Psoas muscle (tissue), 8 donors: ENCODE results near the gene KRT35. TPM values are rescaled to one million over a fixed set of nuclear protein-coding genes. Genes with fewer than 3 reads are reported as not detected.

ENCODE experiments used
- ATAC-seq, 4 donors: fragments of 200-7000 bp; cut with Tn5 transposase; one replicate each; pipeline ENCODE4 v1.9.1; 2020; ENCODE audit warnings: moderate library complexity in 3 of 4, mild to moderate bottlenecking in 2 of 4
- DNase-seq, 2 donors: peaks; one replicate each; pipeline ENCODE4 v3.0.0-alpha.2; 2020
- H3K27ac ChIP-seq: fragments of 200-600 bp; one replicate; pipeline ENCODE4 v1.8.0; 2022
- H3K27me3 ChIP-seq, 3 donors: fragments of 200-600 bp in 1 of 3; one replicate each; pipeline versions ENCODE4 v1.6.1 to v1.8.0; 2013 to 2022; ENCODE audit warnings: low read length in 2 of 3, mild to moderate bottlenecking in 2 of 3, moderate library complexity in 1 of 3; ENCODE audit not compliant: insufficient read depth in 3 of 3
- H3K36me3 ChIP-seq, 2 donors: fragments of 200-600 bp in 1 of 2; one replicate each; pipeline versions ENCODE4 v1.6.1 to v1.8.0; 2013 to 2022; ENCODE audit warnings: low read depth in 1 of 2, mild to moderate bottlenecking in 1 of 2, moderate library complexity in 1 of 2; ENCODE audit not compliant: insufficient read depth in 1 of 2
- H3K4me1 ChIP-seq: fragments of 200-600 bp; one replicate; pipeline ENCODE4 v1.8.0; 2022
- H3K4me3 ChIP-seq: fragments of 200-600 bp; one replicate; pipeline ENCODE4 v1.8.0; 2022; ENCODE audit warnings: mild to moderate bottlenecking
- H3K9me3 ChIP-seq: fragments of 200-600 bp; one replicate; pipeline ENCODE4 v1.8.0; 2022
- CTCF ChIP-seq: fragments of 200-600 bp; IDR thresholded peaks from one replicate; pipeline ENCODE4 v1.8.0; 2022; ENCODE audit warnings: antibody characterized with exemption
- WGBS, 3 donors: extraction: QIAGEN DNeasy Blood & Tissue Kit; methylation state at CpG; one replicate each; pipeline versions ENCODE4 v1.1.6 to v1.1.7; 2013; 5-methylcytosine and 5-hydroxymethylcytosine counted together
- intact Hi-C, 2 donors: fragments of 100-400 bp; cut with DNase I; formaldehyde crosslinking; loops; one replicate each; pipeline versions ENCODE4 v1.11.0 to v1.14.2; 2022
- polyA plus RNA-seq, 3 donors: library from polyadenylated mRNA; stranded (reverse); fragments of 200-250 nt; gene quantifications; one replicate each; pipeline ENCODE4 v1.2.3, GENCODE V29; 2013
- total RNA-seq, 4 donors: library from RNA; stranded (reverse); fragmentation: NEBNext Ultra II Directional in 2 of 4; extraction: Animal tissue kit (Norgen Biotek cat#: 25700) in 2 of 4; gene quantifications; one replicate each; pipeline versions ENCODE4 v1.2.1 to v1.2.4, GENCODE V29; 2021 to 2023
- donor health status: healthy with polysubstance abuse.
- donor health status: DM: no; HTN: no; CAD: no; lungs with moderate emphysema.
- donor health status: Bipolar disorder and iron deficiency.
- donor health status: healthy.
- donor health status: DM: yes; HTN: yes; CAD: no.
- donor health status: DM: no; HTN: no; CAD: no.
- donor health status: DM: no; HTN: no; CAD: no.
- donor health status: DM: yes; HTN: yes; CAD: no.

Gene KRT35
- total and polyA plus RNA-seq, 7 donors = not detected

DNA sequence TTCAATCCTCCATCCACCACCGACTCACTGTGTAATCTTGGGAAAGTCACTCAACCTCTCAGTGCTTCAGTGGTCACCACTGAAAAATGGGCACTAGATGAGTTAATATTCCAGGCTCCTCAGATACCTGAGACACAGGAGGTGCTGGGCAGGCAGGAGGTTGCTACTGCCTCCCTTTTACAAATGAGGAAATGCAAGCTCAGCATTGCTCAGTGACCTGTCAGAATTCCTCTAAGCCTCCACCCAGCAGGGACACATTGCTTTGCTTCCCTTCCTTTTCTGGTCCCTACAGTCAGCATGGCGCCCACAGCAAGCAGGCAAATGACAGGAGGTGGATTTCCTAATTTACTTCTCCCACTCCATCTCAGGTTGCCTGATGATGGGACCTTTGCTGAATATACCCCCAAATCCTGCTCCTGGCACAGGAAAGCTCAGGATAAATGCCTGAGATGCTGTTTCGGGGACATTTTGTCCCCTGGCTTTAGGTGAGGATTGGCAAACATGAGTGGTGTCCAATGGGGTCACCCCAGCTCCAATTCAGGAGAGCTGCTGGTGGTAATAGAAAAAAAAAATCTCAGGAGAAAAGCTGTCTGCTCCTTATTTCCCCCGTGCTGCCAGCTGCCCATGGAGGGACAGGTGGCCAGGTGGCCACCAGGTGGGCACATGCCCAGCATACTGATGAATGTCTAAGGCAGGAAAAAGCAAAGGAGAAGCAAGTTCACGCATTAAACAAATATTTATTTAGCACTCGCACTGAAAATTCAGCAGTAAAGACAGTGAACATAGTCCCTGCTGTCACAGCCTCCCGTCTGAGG lies 29.5 kb upstream of the KRT35 start:
- H3K9me3 ChIP-seq = no peaks in the 10 kb centered on the region
- no peak overlapping the region for H3K27ac ChIP-seq
- no peaks in the 10 kb centered on the region for H3K4me1 ChIP-seq
- H3K27me3 ChIP-seq = peaks cover 0 to 1% (median 0%) of the 10 kb centered on the region in 3 donors
- H3K4me3 ChIP-seq = no peak overlapping the region
- H3K36me3 ChIP-seq = no peaks in the 10 kb centered on the region
- WGBS, 3 donors = 79 to 81% (median 80%) methylated on average over 7 of the region's 7 CpGs
- no peak for TF ChIP-seq CTCF
- DNase-seq = no peak
- intact Hi-C loops = no loop called here
- no peak for ATAC-seq

GRCh38 chr17:41507315-41507880 lies 26.4 kb upstream of the KRT35 start:
- H3K27ac ChIP-seq = no peak overlapping the region
- no peak for DNase-seq
- TF ChIP-seq CTCF = no peak
- H3K4me3 ChIP-seq = no peak overlapping the region
- intact Hi-C loops = no loop called here
- ATAC-seq = no peak
- WGBS, 3 donors = 43 to 48% (median 43%) methylated on average over 10 of the region's 10 CpGs
- H3K4me1 ChIP-seq = no peaks in the 10 kb centered on the region
- no peaks in the 10 kb centered on the region for H3K9me3 ChIP-seq
- no peaks in the 10 kb centered on the region for H3K36me3 ChIP-seq
- H3K27me3 ChIP-seq = no peaks in the 10 kb centered on the region

DNA sequence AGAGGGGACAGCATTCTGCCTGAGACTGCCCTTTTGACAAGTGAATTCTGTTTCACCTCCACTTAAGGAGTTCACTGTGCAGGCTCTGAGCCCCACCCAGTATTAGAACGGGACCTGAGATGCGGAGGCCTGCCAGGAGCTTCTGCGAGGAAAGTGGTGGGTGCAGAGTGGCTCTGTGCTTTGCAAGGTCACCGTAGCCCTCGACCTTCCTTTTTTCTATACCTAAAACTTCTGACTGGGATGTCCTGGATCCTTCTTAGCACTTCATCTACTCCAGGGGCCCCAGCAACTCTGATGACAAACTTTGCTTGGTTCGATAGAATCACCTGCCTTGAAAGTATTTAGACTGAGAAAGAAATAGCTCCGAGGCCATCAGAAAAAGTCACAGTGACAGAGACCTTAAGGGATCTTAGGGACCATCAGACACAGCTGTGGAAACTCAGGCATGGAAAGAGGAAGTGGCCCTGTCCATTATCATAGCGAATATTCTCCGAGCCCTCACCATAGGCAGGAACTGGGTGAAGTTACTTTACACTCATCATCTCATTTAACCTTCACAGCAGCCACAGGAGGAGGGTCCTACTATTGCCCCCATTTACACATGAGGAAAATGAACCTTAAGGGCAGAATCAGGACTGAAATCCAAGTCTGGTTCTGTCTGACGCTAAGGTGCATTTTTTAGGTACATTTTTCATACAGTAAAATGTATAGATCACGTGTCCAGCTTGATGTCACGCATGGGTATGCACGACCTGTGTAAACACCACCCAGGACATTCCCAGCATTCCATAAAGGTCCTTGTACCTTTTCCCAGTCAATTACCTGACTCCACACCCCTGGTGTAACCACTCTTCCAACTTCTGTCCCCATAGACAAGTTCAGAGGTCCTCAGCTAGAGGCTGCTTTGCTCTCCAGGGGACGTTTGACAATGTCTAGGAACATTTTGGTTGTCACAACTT lies 25.1 kb upstream of the KRT35 start:
- H3K27me3 ChIP-seq = peaks cover 0 to 1% (median 0%) of the 10 kb centered on the region in 3 donors
- no peaks in the 10 kb centered on the region for H3K4me1 ChIP-seq
- intact Hi-C loops = no loop called here
- no peak for TF ChIP-seq CTCF
- no peaks in the 10 kb centered on the region for H3K36me3 ChIP-seq
- H3K27ac ChIP-seq = no peak overlapping the region
- no peak overlapping the region for H3K4me3 ChIP-seq
- no peak for ATAC-seq
- DNase-seq = no peak
- H3K9me3 ChIP-seq = no peaks in the 10 kb centered on the region
- 79 to 84% (median 81%) methylated on average over 14 of the region's 14 CpGs for WGBS, 3 donors

DNA sequence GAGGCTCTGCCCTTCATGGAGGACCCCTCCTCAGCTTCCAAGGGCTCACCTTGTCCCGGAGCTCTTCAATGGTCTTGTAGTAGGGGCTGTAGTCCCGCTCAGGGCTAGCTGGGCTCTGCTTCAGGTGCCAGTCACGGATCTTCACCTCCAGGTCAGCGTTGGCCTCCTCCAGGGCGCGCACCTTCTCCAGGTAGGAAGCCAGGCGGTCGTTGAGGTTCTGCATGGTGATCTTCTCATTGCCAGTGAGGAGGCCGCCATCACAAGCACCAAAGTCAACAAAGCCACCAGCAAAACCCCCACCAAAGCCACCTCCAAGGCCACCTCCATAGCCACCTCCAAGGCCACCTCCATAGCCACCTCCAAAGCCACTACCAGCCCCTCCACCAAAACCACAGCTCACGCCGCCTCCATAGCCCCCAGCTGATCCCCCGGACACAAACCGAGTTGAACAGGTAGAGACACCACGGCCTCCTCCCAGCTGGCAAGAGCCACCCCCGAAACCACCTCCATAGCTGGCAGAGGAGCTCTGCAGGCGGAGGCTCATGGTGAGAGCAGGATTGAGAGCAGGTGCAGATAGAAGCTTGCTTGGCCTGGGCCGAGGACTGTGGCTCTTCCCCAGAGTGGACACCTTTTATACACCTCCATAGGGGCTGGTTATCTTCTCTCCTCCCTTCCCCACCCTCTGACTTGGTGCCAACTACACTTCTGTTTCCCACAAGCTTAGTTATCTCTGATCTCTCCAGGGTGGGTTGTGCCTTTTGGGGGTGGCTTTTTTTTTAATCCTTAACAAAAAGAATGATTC lies 24.3 kb upstream of the KRT35 start, which contains the start of gene KRT13:
KRT13 (minus strand) TSS at position 606 of the 802 bp plus-strand sequence; CDS start at position 544, 62 bp downstream.
- TF ChIP-seq CTCF = no peak
- ATAC-seq (no peak), DNase-seq (no peak)
- intact Hi-C loops = no loop called here
- Histone ChIP-seq H3K27me3 (peaks cover 0 to 3% (median 0%) of the 10 kb centered on the region in 3 donors), H3K27ac (no peak within 1 kb of the TSS), H3K4me1 (no peaks in the 10 kb centered on the region), H3K9me3 (no peaks in the 10 kb centered on the region), H3K36me3 (no peaks in the 10 kb centered on the region), H3K4me3 (no peak within 1 kb of the TSS)
- 87 to 94% (median 87%) methylated on average over 17 of the region's 17 CpGs for WGBS, 3 donors
